ENCODE data around the gene PDIA5. TPM values are rescaled to one million over a fixed set of nuclear protein-coding genes. Genes with fewer than 3 reads are reported as not detected.

Gene PDIA5
- total RNA-seq, 1 donor from 2014 or later, result 49.4 TPM

- Mint-ChIP-seq H3K4me1 (ENCODE audit: low read depth, unreplicated experiment) (peaks cover 70% of the 10 kb centered on the region), H3K36me3 (ENCODE audit: unreplicated experiment) (peaks cover 4% of the 10 kb centered on the region), H3K4me3 (ENCODE audit: unreplicated experiment) (peak overlapping the region; percentile 78), H3K27me3 (ENCODE audit: unreplicated experiment) (peaks cover 25% of the 10 kb centered on the region), H3K9me3 (ENCODE audit: unreplicated experiment) (peaks cover 32% of the 10 kb centered on the region), H3K27ac (ENCODE audit: unreplicated experiment) (peak overlapping the region; percentile 96)
- peak; percentile 74 for DNase-seq
- TF ChIP-seq CTCF (IDR thresholded peaks at IDR 0.05; ENCODE audit: partially characterized antibody, unreplicated experiment), result no peak
These were observed 53.0 kb downstream of the PDIA5 start for GRCh38 chr3:123119802-123120201.

GRCh38 chr3:123120573-123120972 lies 53.7 kb downstream of the PDIA5 start:
- DNase-seq, result no peak
- Mint-ChIP-seq H3K36me3 (ENCODE audit: unreplicated experiment) (peaks cover 4% of the 10 kb centered on the region), H3K9me3 (ENCODE audit: unreplicated experiment) (peaks cover 32% of the 10 kb centered on the region), H3K27me3 (ENCODE audit: unreplicated experiment) (peaks cover 24% of the 10 kb centered on the region), H3K4me3 (ENCODE audit: unreplicated experiment) (peak overlapping the region; percentile 78), H3K4me1 (ENCODE audit: low read depth, unreplicated experiment) (peaks cover 71% of the 10 kb centered on the region), H3K27ac (ENCODE audit: unreplicated experiment) (peak overlapping the region; percentile 96)
- TF ChIP-seq CTCF (IDR thresholded peaks at IDR 0.05; ENCODE audit: partially characterized antibody, unreplicated experiment), result no peak

GRCh38 chr3:123122057-123122456 lies 55.2 kb downstream of the PDIA5 start:
- Mint-ChIP-seq H3K9me3 (ENCODE audit: unreplicated experiment) (peaks cover 32% of the 10 kb centered on the region), H3K27me3 (ENCODE audit: unreplicated experiment) (peaks cover 23% of the 10 kb centered on the region), H3K4me1 (ENCODE audit: low read depth, unreplicated experiment) (peaks cover 74% of the 10 kb centered on the region), H3K27ac (ENCODE audit: unreplicated experiment) (peak overlapping the region; percentile 67), H3K4me3 (ENCODE audit: unreplicated experiment) (no peak overlapping the region), H3K36me3 (ENCODE audit: unreplicated experiment) (no peaks in the 10 kb centered on the region)
- TF ChIP-seq CTCF (IDR thresholded peaks at IDR 0.05; ENCODE audit: partially characterized antibody, unreplicated experiment), result no peak
- DNase-seq, result no peak

GRCh38 chr3:123122525-123123315 lies 55.9 kb downstream of the PDIA5 start:
- no peaks in the 10 kb centered on the region for H3K36me3 Mint-ChIP-seq (ENCODE audit: unreplicated experiment)
- TF ChIP-seq CTCF (IDR thresholded peaks at IDR 0.05; ENCODE audit: partially characterized antibody, unreplicated experiment), result no peak
- H3K4me3 Mint-ChIP-seq (ENCODE audit: unreplicated experiment), result no peak overlapping the region
- H3K27me3 Mint-ChIP-seq (ENCODE audit: unreplicated experiment), result peaks cover 21% of the 10 kb centered on the region
- peak overlapping the region; percentile 97 for H3K27ac Mint-ChIP-seq (ENCODE audit: unreplicated experiment)
- H3K4me1 Mint-ChIP-seq (ENCODE audit: low read depth, unreplicated experiment), result peaks cover 74% of the 10 kb centered on the region
- no peak for DNase-seq
- H3K9me3 Mint-ChIP-seq (ENCODE audit: unreplicated experiment), result peaks cover 32% of the 10 kb centered on the region
